Osteoblast (primary cell): Measurements from ENCODE around the gene VSIG8. TPM values are rescaled to one million over a fixed set of nuclear protein-coding genes. Genes with fewer than 3 reads are reported as not detected.

Source experiments
- DNase-seq: peaks from one replicate; pipeline ENCODE4 v3.0.0; 2011; ENCODE audit warnings: low spot score, mixed read lengths; ENCODE audit not compliant: insufficient read length; ENCODE audit errors: missing footprints
- H2AFZ ChIP-seq: 2 replicates; pipeline ENCODE4 v1.6.0; 2011; ENCODE audit warnings: mild to moderate bottlenecking, low read length
- H3K27ac ChIP-seq: 2 replicates; pipeline ENCODE4 v1.5.1; 2011; ENCODE audit warnings: mild to moderate bottlenecking, low read depth, low read length, moderate library complexity
- H3K27me3 ChIP-seq: 2 replicates; pipeline ENCODE4 v1.6.0; 2012; ENCODE audit warnings: mild to moderate bottlenecking, control low read depth, inconsistent platforms, low read length, moderate library complexity; ENCODE audit not compliant: insufficient read depth
- H3K36me3 ChIP-seq: 2 replicates; pipeline ENCODE4 v1.5.1; 2011; ENCODE audit warnings: mild to moderate bottlenecking, low read length, control low read depth, moderate library complexity; ENCODE audit not compliant: insufficient read depth
- H3K4me1 ChIP-seq: 2 replicates; pipeline ENCODE4 v1.5.1; 2011; ENCODE audit warnings: mild to moderate bottlenecking, low read length, control low read depth, moderate library complexity; ENCODE audit not compliant: insufficient read depth
- H3K4me2 ChIP-seq: 2 replicates; pipeline ENCODE4 v1.6.0; 2011; ENCODE audit warnings: mild to moderate bottlenecking, low read length; ENCODE audit not compliant: insufficient read depth
- H3K4me3 ChIP-seq: fragments of 200-600 bp; sonication (generic); 3 replicates; pipeline ENCODE4 v1.5.1; 2012; ENCODE audit warnings: mild to moderate bottlenecking, low read length, inconsistent platforms; ENCODE audit not compliant: insufficient read depth
- H3K79me2 ChIP-seq: 2 replicates; pipeline ENCODE4 v1.6.0; 2012; ENCODE audit warnings: mild to moderate bottlenecking, low read length, control low read depth, inconsistent platforms; ENCODE audit not compliant: insufficient read depth
- H3K9me3 ChIP-seq: 2 replicates; pipeline ENCODE4 v1.5.1; 2011; ENCODE audit warnings: low read depth, low read length, control low read depth
- H4K20me1 ChIP-seq: 2 replicates; pipeline ENCODE4 v1.6.0; 2012; ENCODE audit warnings: mild to moderate bottlenecking, low read length, control low read depth; ENCODE audit not compliant: insufficient read depth
- CTCF ChIP-seq: IDR thresholded peaks from 2 replicates; pipeline ENCODE4 v1.5.1; 2011; ENCODE audit warnings: mild to moderate bottlenecking, low read depth, low read length, moderate library complexity; ENCODE audit errors: extremely low read depth
- total RNA-seq: library from RNA; depleted of rRNA; stranded (reverse); fragments of >200 nt; gene quantifications from 2 replicates; pipeline ENCODE4 v1.2.3, GENCODE V29; 2012

Gene VSIG8
- total RNA-seq, 1 donor, result not detected

- no peak for TF ChIP-seq CTCF
- H3K79me2 ChIP-seq, result no peaks in the 10 kb centered on the region
- no peaks in the 10 kb centered on the region for H3K27me3 ChIP-seq
- no peak overlapping the region for H3K27ac ChIP-seq
- no peaks in the 10 kb centered on the region for H3K36me3 ChIP-seq
- H3K4me1 ChIP-seq, result peaks cover 26% of the 10 kb centered on the region
- no peak for DNase-seq
- no peak overlapping the region for H3K4me2 ChIP-seq
- H2AFZ ChIP-seq, result no peak overlapping the region
- no peaks in the 10 kb centered on the region for H4K20me1 ChIP-seq
- H3K4me3 ChIP-seq, result no peak overlapping the region
- H3K9me3 ChIP-seq, result no peaks in the 10 kb centered on the region
Observed at GRCh38 chr1:159884296-159884695, 21.8 kb upstream of the VSIG8 start.

GRCh38 chr1:159883134-159883533, 20.7 kb upstream of the VSIG8 start:
- Histone ChIP-seq H3K27ac (no peak overlapping the region), H4K20me1 (no peaks in the 10 kb centered on the region), H3K4me1 (peaks cover 31% of the 10 kb centered on the region), H3K4me2 (no peak overlapping the region), H3K27me3 (no peaks in the 10 kb centered on the region), H3K36me3 (no peaks in the 10 kb centered on the region), H3K4me3 (no peak overlapping the region), H3K9me3 (no peaks in the 10 kb centered on the region), H2AFZ (no peak overlapping the region), H3K79me2 (no peaks in the 10 kb centered on the region)
- no peak for TF ChIP-seq CTCF
- DNase-seq, result no peak

GRCh38 chr1:159882527-159882862, 20.0 kb upstream of the VSIG8 start:
- no peak overlapping the region for H3K4me3 ChIP-seq
- H4K20me1 ChIP-seq, result no peaks in the 10 kb centered on the region
- peak overlapping the region; percentile 28 for H3K27ac ChIP-seq
- peak overlapping the region; percentile 47 for H3K4me2 ChIP-seq
- no peaks in the 10 kb centered on the region for H3K79me2 ChIP-seq
- H3K36me3 ChIP-seq, result no peaks in the 10 kb centered on the region
- DNase-seq, result no peak
- no peaks in the 10 kb centered on the region for H3K27me3 ChIP-seq
- H2AFZ ChIP-seq, result no peak overlapping the region
- TF ChIP-seq CTCF, result no peak
- no peaks in the 10 kb centered on the region for H3K9me3 ChIP-seq
- peaks cover 31% of the 10 kb centered on the region for H3K4me1 ChIP-seq

GRCh38 chr1:159881622-159882526, 19.4 kb upstream of the VSIG8 start:
- Histone ChIP-seq H3K36me3 (no peaks in the 10 kb centered on the region), H3K9me3 (no peaks in the 10 kb centered on the region), H2AFZ (no peak overlapping the region), H3K4me2 (peak overlapping the region; percentile 47), H3K27ac (peak overlapping the region; percentile 28), H3K79me2 (no peaks in the 10 kb centered on the region), H3K4me1 (peaks cover 31% of the 10 kb centered on the region), H3K4me3 (no peak overlapping the region), H3K27me3 (no peaks in the 10 kb centered on the region), H4K20me1 (no peaks in the 10 kb centered on the region)
- peak; percentile 85 for DNase-seq
- TF ChIP-seq CTCF, result no peak
